H1 (cell line): ENCODE results near the gene CALHM2. TPM values are rescaled to one million over a fixed set of nuclear protein-coding genes. Genes with fewer than 3 reads are reported as not detected.

Source experiments
- CTCF ChIA-PET: fragments of 300-600 bp; sonication (Branson Sonifier 250); formaldehyde crosslinking; loops from one replicate; lab custom pipeline; 2021; ENCODE audit not compliant: partially characterized antibody; lab: Charles Lee
- POLR2A ChIA-PET: fragments of 300-600 bp; sonication (Branson Sonifier 250); formaldehyde crosslinking; loops from one replicate; lab custom pipeline; 2021; ENCODE audit warnings: inconsistent platforms; ENCODE audit not compliant: partially characterized antibody; lab: Charles Lee
- DNase-seq, 2 experiments: peaks; one replicate each; pipeline versions ENCODE4 v3.0.0 to v3.0.0-alpha.2; 2010 to 2022; ENCODE audit warnings: low spot score in 2 of 2, low read depth in 1 of 2, mixed read lengths in 1 of 2
- FAIRE-seq: peaks from 2 replicates; lab custom pipeline; 2011; peaks lifted over from hg19 to GRCh38; lab: Jason Lieb, UNC
- H2AFZ ChIP-seq: 2 replicates; pipeline ENCODE4 v1.8.1; 2012; ENCODE audit warnings: low read length, inconsistent platforms
- H2AK5ac ChIP-seq: 2 replicates; pipeline ENCODE4 v1.6.1; 2013; ENCODE audit warnings: low read depth, low read length
- H2BK120ac ChIP-seq: replicated peaks from 2 replicates; pipeline ENCODE3; 2013; ENCODE audit warnings: low read depth, low read length, inconsistent platforms
- H2BK12ac ChIP-seq: 2 replicates; pipeline ENCODE4 v1.6.1; 2013; ENCODE audit warnings: low read depth, low read length
- H2BK15ac ChIP-seq: 2 replicates; pipeline ENCODE4 v1.6.1; 2013; ENCODE audit warnings: low read length
- H2BK20ac ChIP-seq: 2 replicates; pipeline ENCODE4 v1.6.1; 2013; ENCODE audit warnings: low read length
- H2BK5ac ChIP-seq: 2 replicates; pipeline ENCODE4 v1.6.1; 2013; ENCODE audit warnings: low read depth, low read length
- H3K14ac ChIP-seq: 2 replicates; pipeline ENCODE4 v1.6.1; 2013; ENCODE audit warnings: inconsistent platforms; ENCODE audit not compliant: insufficient read length
- H3K18ac ChIP-seq: 2 replicates; pipeline ENCODE4 v1.6.1; 2013; ENCODE audit warnings: low read length; ENCODE audit errors: extremely low read depth
- H3K23ac ChIP-seq: 2 replicates; pipeline ENCODE4 v1.6.1; 2013; ENCODE audit warnings: inconsistent platforms; ENCODE audit not compliant: insufficient read length
- H3K23me2 ChIP-seq: 2 replicates; pipeline ENCODE4 v1.6.1; 2013; ENCODE audit warnings: low read depth, low read length
- H3K27ac ChIP-seq: 2 replicates; pipeline ENCODE4 v1.6.1; 2011; ENCODE audit warnings: low read depth, low read length, inconsistent platforms
- H3K27me3 ChIP-seq, 4 experiments: replicated peaks in 1 of 4; 1 replicate in 1 of 4; 2 replicates in 3 of 4; pipeline versions ENCODE4 v1.6.1 to v1.8.1; 2011 to 2013; ENCODE audit warnings: low read length in 3 of 4, mild to moderate bottlenecking in 3 of 4, inconsistent platforms in 2 of 4, mixed read lengths in 2 of 4, moderate library complexity in 1 of 4; ENCODE audit not compliant: control insufficient read depth in 3 of 4, insufficient read depth in 3 of 4; ENCODE audit errors: extremely low read depth in 1 of 4
- H3K36me3 ChIP-seq, 4 experiments: 2 replicates each; pipeline versions ENCODE4 v1.6.1 to v1.8.1; 2011 to 2013; ENCODE audit warnings: mild to moderate bottlenecking in 4 of 4, low read length in 3 of 4, moderate library complexity in 2 of 4, control low read depth in 1 of 4, inconsistent platforms in 1 of 4; ENCODE audit not compliant: insufficient read depth in 4 of 4, control insufficient read depth in 2 of 4
- H3K4ac ChIP-seq: replicated peaks from 2 replicates; pipeline ENCODE3; 2013; ENCODE audit warnings: low read length, low read depth, mixed read lengths, inconsistent platforms; ENCODE audit not compliant: insufficient read length
- H3K4me1 ChIP-seq, 4 experiments: replicated peaks in 1 of 4; 1 replicate in 1 of 4; 2 replicates in 3 of 4; pipeline versions ENCODE4 v1.6.1 to v1.8.1; 2011 to 2013; ENCODE audit warnings: low read length in 3 of 4, inconsistent platforms in 2 of 4, mixed read lengths in 1 of 4; ENCODE audit not compliant: insufficient read depth in 4 of 4, control insufficient read depth in 3 of 4
- H3K4me2 ChIP-seq, 2 experiments: 2 replicates each; pipeline versions ENCODE4 v1.6.1 to v1.8.1; 2011 to 2013; ENCODE audit warnings: low read depth in 2 of 2, low read length in 2 of 2, control low read depth in 1 of 2, inconsistent platforms in 1 of 2, mild to moderate bottlenecking in 1 of 2; ENCODE audit not compliant: insufficient read depth in 1 of 2
- H3K4me3 ChIP-seq, 4 experiments: fragments of 200-600, 300-600 bp in 1 of 4; sonication (generic), shearing (Covaris generic), sonication (Bioruptor Twin) in 1 of 4; 2 replicates each; pipeline versions ENCODE4 v1.5.1 to v1.8.1; 2011 to 2016; ENCODE audit warnings: low read length in 4 of 4, low read depth in 3 of 4, control low read depth in 2 of 4, inconsistent platforms in 2 of 4, mild to moderate bottlenecking in 2 of 4, mixed read lengths in 1 of 4, moderate library complexity in 1 of 4; ENCODE audit not compliant: insufficient read depth in 2 of 4; ENCODE audit errors: extremely low read depth in 1 of 4
- H3K56ac ChIP-seq: replicated peaks from 2 replicates; pipeline ENCODE3; 2013; ENCODE audit warnings: low read depth, mild to moderate bottlenecking, mixed read lengths, low read length, inconsistent platforms; ENCODE audit not compliant: insufficient read length
- H3K79me1 ChIP-seq: 2 replicates; pipeline ENCODE4 v1.6.1; 2013; ENCODE audit warnings: low read depth, low read length, control low read depth
- H3K79me2 ChIP-seq, 2 experiments: 2 replicates each; pipeline versions ENCODE4 v1.6.1 to v1.8.1; 2012 to 2013; ENCODE audit warnings: low read length in 2 of 2, mild to moderate bottlenecking in 2 of 2, inconsistent platforms in 1 of 2; ENCODE audit not compliant: insufficient read depth in 2 of 2, control insufficient read depth in 1 of 2
- H3K9ac ChIP-seq, 4 experiments: replicated peaks in 1 of 4; 1 replicate in 1 of 4; 2 replicates in 3 of 4; pipeline versions ENCODE4 v1.6.1 to v1.8.1; 2011 to 2013; ENCODE audit warnings: low read depth in 3 of 4, low read length in 3 of 4, control low read depth in 2 of 4, mild to moderate bottlenecking in 2 of 4, moderate library complexity in 2 of 4, inconsistent platforms in 1 of 4; ENCODE audit errors: extremely low read depth in 1 of 4
- H3K9me3 ChIP-seq, 2 experiments: 2 replicates each; pipeline versions ENCODE4 v1.6.1 to v1.8.1; 2012 to 2013; ENCODE audit warnings: mild to moderate bottlenecking in 2 of 2, moderate library complexity in 2 of 2, control low read depth in 1 of 2, inconsistent platforms in 1 of 2, low read depth in 1 of 2, low read length in 1 of 2, mixed read lengths in 1 of 2; ENCODE audit not compliant: insufficient read depth in 2 of 2
- H4K20me1 ChIP-seq, 2 experiments: replicated peaks in 1 of 2; 2 replicates each; pipeline versions ENCODE3 to v1.8.1; 2011 to 2013; ENCODE audit warnings: inconsistent platforms in 2 of 2, low read length in 2 of 2, mild to moderate bottlenecking in 1 of 2; ENCODE audit not compliant: insufficient read depth in 2 of 2, control insufficient read depth in 1 of 2
- H4K5ac ChIP-seq: 2 replicates; pipeline ENCODE4 v1.6.1; 2013; ENCODE audit warnings: low read length, low read depth, mixed read lengths, inconsistent platforms; ENCODE audit not compliant: insufficient read length
- H4K8ac ChIP-seq: 2 replicates; pipeline ENCODE4 v1.8.0; 2013; ENCODE audit warnings: mild to moderate bottlenecking, moderate library complexity, low read length, inconsistent platforms; ENCODE audit not compliant: insufficient read depth; ENCODE audit errors: extremely low read depth
- H4K91ac ChIP-seq: replicated peaks from 2 replicates; pipeline ENCODE3; 2013; ENCODE audit warnings: low read length, mixed read lengths, inconsistent platforms; ENCODE audit not compliant: insufficient read length
- BRCA1 ChIP-seq: IDR thresholded peaks from 2 replicates; pipeline ENCODE4 v1.6.1; 2012; ENCODE audit warnings: low read depth, low read length, improper control_type of control experiment
- CTCF ChIP-seq, 3 experiments: IDR thresholded peaks; 1 replicate in 2 of 3; 2 replicates in 1 of 3; pipeline versions ENCODE4 v1.5.1 to v1.6.1; 2011; ENCODE audit warnings: low read length in 3 of 3, mild to moderate bottlenecking in 3 of 3, inconsistent platforms in 2 of 3, low read depth in 1 of 3, moderate library complexity in 1 of 3; ENCODE audit not compliant: insufficient read depth in 1 of 3; ENCODE audit errors: control extremely low read depth in 1 of 3
- GTF2F1 ChIP-seq: IDR thresholded peaks from 2 replicates; pipeline ENCODE4 v1.6.1; 2012; ENCODE audit warnings: low read depth, low read length, improper control_type of control experiment, borderline replicate concordance
- HDAC2 ChIP-seq, 2 experiments: fragments of 300-600 bp in 1 of 2; sonication (generic) in 1 of 2; IDR thresholded peaks; 2 replicates each; pipeline ENCODE4 v1.6.1; 2011 to 2012; ENCODE audit warnings: low read depth in 2 of 2, low read length in 2 of 2, mild to moderate bottlenecking in 2 of 2, moderate library complexity in 2 of 2, borderline replicate concordance in 1 of 2, inconsistent platforms in 1 of 2
- MAFK ChIP-seq: IDR thresholded peaks from 2 replicates; pipeline ENCODE4 v1.6.1; 2012; ENCODE audit warnings: low read depth, mild to moderate bottlenecking, improper control_type of control experiment, low read length
- RAD21 ChIP-seq, 2 experiments: IDR thresholded peaks in 1 of 2; conservative IDR thresholded peaks in 1 of 2; 2 replicates each; pipeline ENCODE4 v1.6.1; 2011; ENCODE audit warnings: low read depth in 2 of 2, low read length in 2 of 2, improper control_type of control experiment in 1 of 2, inconsistent platforms in 1 of 2, mild to moderate bottlenecking in 1 of 2, moderate library complexity in 1 of 2
- RXRA ChIP-seq: IDR thresholded peaks from 2 replicates; pipeline ENCODE4 v1.6.1; 2011; ENCODE audit warnings: low read depth, mild to moderate bottlenecking, low read length, moderate library complexity; ENCODE audit not compliant: insufficient read depth
- SIN3A ChIP-seq, 2 experiments: IDR thresholded peaks in 1 of 2; conservative IDR thresholded peaks in 1 of 2; 2 replicates each; pipeline ENCODE4 v1.6.1; 2011 to 2012; ENCODE audit warnings: low read length in 2 of 2, improper control_type of control experiment in 1 of 2, low read depth in 1 of 2, mild to moderate bottlenecking in 1 of 2
- TEAD4 ChIP-seq: IDR thresholded peaks from 2 replicates; pipeline ENCODE4 v1.6.1; 2012; ENCODE audit warnings: low read depth, low read length, inconsistent platforms, mixed read lengths
- WGBS, 2 experiments: shearing (Covaris generic) in 1 of 2; methylation state at CpG; one replicate each; pipeline versions ENCODE4 v1.1.6 to v1.1.7; 2013 to 2015; ENCODE audit warnings: low lambda C conversion rate in 2 of 2, mixed read lengths in 2 of 2, inconsistent platforms in 1 of 2, low coverage in 1 of 2, missing lambda C conversion rate in 1 of 2; ENCODE audit not compliant: insufficient replicate concordance in 2 of 2, insufficient coverage in 1 of 2, insufficient read length in 1 of 2; ENCODE audit errors: extremely low coverage in 1 of 2, missing lambda C conversion rate in 1 of 2; 5-methylcytosine and 5-hydroxymethylcytosine counted together
- polyA plus RNA-seq, 7 experiments: library from polyadenylated mRNA; depleted of rRNA in 3 of 7; stranded (reverse) in 5 of 7; unstranded in 2 of 7; fragments of >200 nt in 5 of 7; fragments of 200-250 nt in 2 of 7; gene quantifications; 1 replicate in 5 of 7; 2 replicates in 1 of 7; 4 replicates in 1 of 7; pipeline versions ENCODE4 v1.2.1 to v1.2.3, GENCODE V29; 2011 to 2013; ENCODE audit warnings: missing spikeins in 2 of 7, mixed read lengths in 2 of 7
- total RNA-seq: library from RNA; stranded (reverse); fragmentation: NEBNext Ultra II Directional; extraction: Animal tissue kit (Norgen Biotek cat#: 25700); gene quantifications from 2 replicates; pipeline ENCODE4 v1.2.1, GENCODE V29; 2021

The CALHM2 gene
- total and polyA plus RNA-seq, 2 of the 8 experiments (the other 6 are each of a cell fraction or from before 2014, with no cell fraction given) = 1.2 to 2.4 TPM

GRCh38 chr10:103428989-103429643, 23.1 kb downstream of the CALHM2 start:
- Histone ChIP-seq H3K4me3 (no peak overlapping the region), H3K4me2 (no peak overlapping the region), H4K8ac (no peak overlapping the region), H3K14ac (no peak overlapping the region), H2BK20ac (no peak overlapping the region), H3K79me1 (no peaks in the 10 kb centered on the region), H4K91ac (no peak overlapping the region), H2BK120ac (no peak overlapping the region), H2BK5ac (no peak overlapping the region), H3K56ac (no peak overlapping the region), H2BK15ac (no peak overlapping the region), H3K18ac (no peak overlapping the region), H3K36me3 (peaks cover 31 to 79% (median 64%) of the 10 kb centered on the region in 4 experiments), H3K9ac (no peak overlapping the region), H2BK12ac (no peak overlapping the region), H2AFZ (no peak overlapping the region), H3K27ac (no peak overlapping the region), H3K27me3 (no peaks in the 10 kb centered on the region), H3K9me3 (no peaks in the 10 kb centered on the region), H3K23ac (no peak overlapping the region), H3K4ac (no peak overlapping the region), H3K4me1 (no peaks in the 10 kb centered on the region), H3K79me2 (no peaks in the 10 kb centered on the region), H4K5ac (no peak overlapping the region), H3K23me2 (no peaks in the 10 kb centered on the region), H2AK5ac (no peak overlapping the region), H4K20me1 (peaks cover 3% of the 10 kb centered on the region in 2 experiments)
- POLR2A ChIA-PET = interaction anchor here (1.7 kb wide), 1 partner anchor 11 kb away, joined by 4 read pairs; no protein-coding TSS in a partner anchor
- no peak for FAIRE-seq
- 94% methylated on average over 5 of the region's 5 CpGs; no CpG with 5 or more reads in 1 of the 2 experiments for WGBS, 2 experiments
- CTCF ChIA-PET = interaction anchor here (0.5 to 1.4 kb wide), 2 partner anchors 57 to 179 kb away, joined by 3 to 4 read pairs; no protein-coding TSS in a partner anchor
- no peak for DNase-seq
- TF ChIP-seq BRCA1 (no peak), MAFK (no peak), GTF2F1 (no peak), RAD21 (IDR thresholded peaks at IDR 0.05 in 1 of 2, conservative IDR thresholded peaks at IDR 0.05 in 1 of 2; ENCODE audit: low read depth in 2 of 2, low read length in 2 of 2) (no peak), SIN3A (conservative IDR thresholded peaks at IDR 0.05 in 1 of 2, IDR thresholded peaks at IDR 0.05 in 1 of 2; ENCODE audit: low read depth in 1 of 2, low read length in 2 of 2) (no peak), TEAD4 (no peak), CTCF (IDR thresholded peaks at IDR 0.05; ENCODE audit: control extremely low read depth in 1 of 3, insufficient read depth in 1 of 3, low read depth in 1 of 3, low read length in 3 of 3) (no peak), HDAC2 (IDR thresholded peaks at IDR 0.05; ENCODE audit: borderline replicate concordance in 1 of 2, low read depth in 2 of 2, low read length in 2 of 2) (no peak), RXRA (no peak)
